SH-SY5Y (cell line): ENCODE data around the gene CPA2.

ENCODE experiments used
- GATA2 ChIP-seq: IDR thresholded peaks from 2 replicates; pipeline ENCODE4 v1.6.1; 2011; ENCODE audit warnings: mild to moderate bottlenecking, low read depth, low read length
- GATA3 ChIP-seq: IDR thresholded peaks from 2 replicates; pipeline ENCODE4 v1.6.1; 2011; ENCODE audit warnings: low read depth, mild to moderate bottlenecking, low read length, moderate library complexity

The CPA2 gene

GRCh38 chr7:130274296-130274695 is 7.6 kb downstream of the CPA2 start:
- TF ChIP-seq GATA3 (no peak), GATA2 (no peak)

DNA sequence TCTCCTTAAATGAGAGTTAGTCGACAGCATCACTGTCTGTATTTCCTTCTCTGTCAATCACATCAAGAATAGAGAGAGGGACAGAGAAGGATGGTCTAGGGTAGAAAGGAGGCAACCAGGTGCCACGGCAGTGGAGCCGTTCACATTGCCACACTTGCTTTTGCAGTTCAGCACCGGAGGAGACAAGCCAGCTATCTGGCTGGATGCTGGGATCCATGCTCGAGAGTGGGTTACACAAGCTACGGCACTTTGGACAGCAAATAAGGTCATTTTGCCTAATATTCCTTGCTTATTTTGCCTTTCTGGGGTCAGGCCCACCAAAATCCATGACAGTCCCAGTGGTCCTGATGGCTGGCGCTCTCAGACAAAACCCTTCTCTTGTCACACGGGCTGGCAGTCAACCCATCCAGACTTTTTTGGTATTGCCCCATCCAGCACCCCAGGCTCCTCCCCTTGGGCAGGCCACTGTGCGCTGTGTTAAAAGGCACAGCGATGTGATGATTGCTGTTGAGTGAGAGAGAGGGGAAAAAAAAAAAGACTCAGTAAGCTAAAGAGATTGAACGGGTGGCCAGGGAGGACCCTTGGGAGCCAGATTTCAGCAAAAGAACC is 8.4 kb downstream of the CPA2 start:
- TF ChIP-seq GATA2 (no peak), GATA3 (no peak)

GRCh38 chr7:130275826-130276297 is 9.2 kb downstream of the CPA2 start:
- TF ChIP-seq GATA2 (no peak), GATA3 (no peak)

- no peak for TF ChIP-seq GATA2
- no peak for TF ChIP-seq GATA3
Measured at GRCh38 chr7:130276796-130277762, 10.4 kb downstream of the CPA2 start.

DNA sequence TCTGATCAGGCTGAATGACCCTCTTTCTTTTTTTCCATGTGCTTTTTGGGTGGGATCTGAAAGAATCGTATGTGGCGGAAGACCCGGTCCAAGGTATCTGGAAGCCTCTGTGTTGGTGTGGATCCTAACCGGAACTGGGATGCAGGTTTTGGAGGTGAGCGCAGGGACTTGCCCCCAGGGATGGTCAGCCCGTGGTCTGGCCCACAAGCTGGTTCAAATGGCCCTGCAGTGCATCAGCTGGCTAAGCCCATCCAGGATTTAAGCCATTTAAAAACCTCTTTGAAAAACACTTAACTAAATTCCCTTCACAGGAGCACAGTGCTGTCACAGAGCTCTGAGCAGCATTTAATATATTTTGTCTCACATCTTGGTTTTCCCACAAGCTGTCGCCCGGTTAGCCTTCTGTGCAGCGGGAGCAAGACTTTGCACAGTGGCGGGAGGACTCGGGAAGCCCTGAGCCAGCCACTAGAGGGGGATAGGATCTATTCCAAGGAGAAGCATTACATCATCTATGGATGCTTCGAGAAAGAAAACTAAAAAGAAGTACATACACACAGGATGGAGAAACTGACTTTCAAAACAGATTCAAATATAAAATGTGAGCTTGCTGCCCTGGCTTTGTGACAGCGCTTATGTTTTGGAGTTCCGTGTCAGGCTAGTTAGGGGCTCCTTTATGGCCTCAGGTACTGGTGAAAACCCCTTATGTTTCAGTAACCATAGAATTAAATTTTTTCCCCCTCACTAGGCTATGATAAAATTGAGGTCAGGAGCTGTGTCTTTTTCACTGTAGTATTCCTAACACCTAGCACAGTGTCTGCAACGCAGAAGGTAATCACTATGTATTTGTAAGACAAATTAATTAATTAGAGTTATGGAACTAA is 11.3 kb downstream of the CPA2 start:
- no peak for TF ChIP-seq GATA3
- no peak for TF ChIP-seq GATA2

- TF ChIP-seq GATA3 (no peak), GATA2 (no peak)
Measured at GRCh38 chr7:130278860-130279259, 12.2 kb downstream of the CPA2 start.

GRCh38 chr7:130279286-130279685 is 12.6 kb downstream of the CPA2 start:
- TF ChIP-seq GATA2 (no peak), GATA3 (no peak)

DNA sequence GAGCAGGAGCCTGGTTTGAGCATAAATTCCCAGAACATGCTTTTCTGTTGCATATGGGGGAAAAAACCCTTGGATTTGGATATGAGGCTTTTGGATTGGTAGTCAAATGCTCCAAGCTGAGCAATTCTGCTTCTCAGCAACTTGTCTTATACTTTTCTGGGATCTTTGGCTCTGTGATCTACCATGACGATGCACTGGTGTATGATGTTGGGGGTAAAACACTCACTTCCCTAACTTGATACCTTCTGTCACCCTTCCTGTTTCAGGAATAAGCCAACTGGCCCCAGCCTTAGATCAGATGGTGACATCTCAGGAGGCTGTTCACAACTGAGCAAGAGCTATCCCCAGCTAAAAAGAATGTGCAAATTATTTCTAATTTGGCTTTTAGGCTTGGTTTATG is 13.2 kb downstream of the CPA2 start:
- TF ChIP-seq GATA2 (no peak), GATA3 (no peak)

DNA sequence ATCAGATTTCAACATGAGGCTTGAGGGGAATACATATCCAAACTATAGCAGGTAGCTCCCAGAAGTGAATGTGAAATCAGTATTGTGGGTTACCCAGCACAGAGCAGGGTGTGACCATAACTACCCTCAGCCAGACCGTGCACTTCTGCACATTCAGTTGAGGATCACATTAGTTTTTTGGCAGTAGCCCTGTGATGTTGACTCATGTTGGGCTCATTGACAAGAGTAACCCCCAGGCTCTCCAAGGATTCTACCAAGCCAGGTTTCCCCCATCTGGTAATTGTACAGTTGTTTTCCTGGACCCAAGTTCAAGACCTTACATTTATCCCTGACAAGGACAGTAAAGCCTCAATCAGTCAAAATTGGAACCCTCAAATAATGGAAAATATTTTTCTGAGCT is 14.6 kb downstream of the CPA2 start:
- TF ChIP-seq GATA2 (no peak), GATA3 (no peak)

DNA sequence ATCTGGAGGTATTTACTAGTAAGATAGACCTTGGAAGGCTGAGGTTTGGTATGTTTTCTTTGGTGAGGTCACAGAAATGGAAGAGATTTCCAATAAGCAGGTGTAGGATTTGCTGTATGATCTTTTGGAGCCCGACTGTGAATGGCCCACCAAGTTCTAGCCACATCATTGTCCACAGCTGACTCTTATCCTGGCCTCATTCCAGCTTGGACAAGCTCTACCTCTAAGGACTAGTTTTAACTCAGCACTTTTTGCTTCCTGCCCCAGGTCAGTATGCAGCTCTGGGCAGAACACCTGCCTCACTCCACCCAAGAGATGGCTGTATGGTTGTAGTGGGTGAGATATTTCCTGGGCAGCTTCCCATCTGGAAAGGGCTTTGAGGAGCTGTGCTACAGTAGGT is 20.2 kb downstream of the CPA2 start:
- no peak for TF ChIP-seq GATA2
- no peak for TF ChIP-seq GATA3

DNA sequence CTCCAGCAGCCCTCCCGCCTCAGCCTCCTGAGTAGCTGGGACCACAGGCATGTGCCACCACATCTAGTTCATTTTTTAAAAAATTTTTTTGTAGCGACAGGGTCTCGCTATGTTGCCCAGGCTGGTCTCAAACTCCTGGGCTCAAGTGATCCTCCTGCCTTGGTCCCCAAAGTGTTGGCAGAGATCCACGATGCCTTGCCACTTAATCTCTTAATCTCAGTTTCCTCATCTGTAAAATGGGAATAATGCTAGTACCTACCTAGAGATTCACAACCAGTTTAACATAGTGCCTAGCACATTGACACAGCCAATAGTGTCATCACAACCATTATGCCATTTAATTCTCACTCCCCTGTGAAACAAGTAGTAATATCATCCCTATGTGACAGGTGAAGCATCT is 21.5 kb downstream of the CPA2 start:
- TF ChIP-seq GATA3 (no peak), GATA2 (no peak)

DNA sequence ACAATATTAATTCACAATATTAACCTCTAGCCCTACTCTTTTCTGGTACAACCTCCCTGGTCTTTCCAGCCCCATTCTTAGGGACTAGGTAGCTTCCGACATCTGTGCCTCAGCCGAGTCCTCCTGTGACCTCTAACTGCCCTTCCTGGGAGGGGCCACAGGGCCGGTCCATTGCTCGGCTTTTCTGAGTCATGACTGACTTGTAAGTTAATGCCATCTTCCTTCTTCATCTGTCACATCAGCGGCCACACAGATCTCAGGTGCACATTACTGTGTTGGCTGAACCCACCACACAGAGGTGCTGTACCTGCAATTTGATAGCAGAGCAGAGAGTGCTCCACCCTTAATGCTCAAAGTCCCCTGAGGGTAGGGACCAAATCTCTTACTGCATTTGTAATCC is 22.2 kb downstream of the CPA2 start:
- no peak for TF ChIP-seq GATA2
- no peak for TF ChIP-seq GATA3

DNA sequence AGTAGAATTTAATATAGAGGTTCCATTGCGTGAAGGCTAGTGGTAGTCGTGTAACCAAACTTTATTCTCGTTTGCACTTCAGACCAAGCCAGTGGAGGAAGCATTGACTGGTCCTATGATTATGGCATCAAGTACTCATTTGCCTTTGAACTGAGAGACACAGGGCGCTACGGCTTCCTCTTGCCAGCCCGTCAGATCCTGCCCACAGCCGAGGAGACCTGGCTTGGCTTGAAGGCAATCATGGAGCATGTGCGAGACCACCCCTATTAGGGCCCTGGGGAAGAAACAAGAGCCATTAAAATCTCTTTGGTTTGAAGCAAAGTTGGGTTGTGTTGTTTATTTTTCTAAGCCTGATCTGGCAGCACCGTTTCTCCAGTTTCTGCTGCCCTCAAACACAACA is 22.8 kb downstream of the CPA2 start:
- no peak for TF ChIP-seq GATA3
- no peak for TF ChIP-seq GATA2

GRCh38 chr7:130290745-130291144 is 24.1 kb downstream of the CPA2 start:
- TF ChIP-seq GATA3 (no peak), GATA2 (no peak)
